HepG2 (cell line): ENCODE data around the gene MLLT10. TPM values are rescaled to one million over a fixed set of nuclear protein-coding genes. Genes with fewer than 3 reads are reported as not detected.

Experiments
- CEBPB ChIP-seq: IDR thresholded peaks from 2 replicates; pipeline ENCODE4 v1.6.1; 2011; ENCODE audit warnings: low read depth, low read length, improper control_type of control experiment, borderline replicate concordance
- CSRNP1 ChIP-seq: sonication (generic); formaldehyde crosslinking; IDR thresholded peaks from 2 replicates; pipeline ENCODE4 v1.8.1; 2023; ENCODE audit warnings: mild to moderate bottlenecking, missing genetic modification reagents
- FOSL1 ChIP-seq: sonication (generic); formaldehyde crosslinking; IDR thresholded peaks from 2 replicates; pipeline ENCODE4 v1.9.0; 2021; ENCODE audit warnings: missing genetic modification reagents, borderline replicate concordance
- FOXK1 ChIP-seq: sonication (generic); formaldehyde crosslinking; IDR thresholded peaks from 2 replicates; pipeline ENCODE4 v1.4.0; 2020; ENCODE audit warnings: low read depth, missing genetic modification reagents, borderline replicate concordance
- FOXK2 ChIP-seq: fragments of 450-650 bp; IDR thresholded peaks from 2 replicates; pipeline ENCODE4 v1.6.1; 2016
- KDM5A ChIP-seq: fragments of 200-600 bp; sonication (generic); IDR thresholded peaks from 2 replicates; pipeline ENCODE4 v1.7.0; 2018; ENCODE audit warnings: antibody characterized with exemption, mild to moderate bottlenecking, low read length, borderline replicate concordance
- KLF13 ChIP-seq: sonication (generic); formaldehyde crosslinking; IDR thresholded peaks from 2 replicates; pipeline ENCODE4 v1.4.0; 2020; ENCODE audit warnings: mild to moderate bottlenecking, missing genetic modification reagents
- PRPF4 ChIP-seq: fragments of 200-400 bp; formaldehyde crosslinking; IDR thresholded peaks from 2 replicates; pipeline ENCODE4 v1.6.1; 2016; ENCODE audit warnings: low read length, low read depth; ENCODE audit not compliant: poor library complexity, severe bottlenecking
- RBAK ChIP-seq: sonication (generic); formaldehyde crosslinking; IDR thresholded peaks from 2 replicates; pipeline ENCODE4 v1.5.1; 2020; ENCODE audit warnings: mild to moderate bottlenecking, missing genetic modification reagents
- RXRB ChIP-seq: IDR thresholded peaks from 2 replicates; pipeline ENCODE4 v1.6.1; 2016; ENCODE audit warnings: borderline replicate concordance, missing genetic modification reagents, missing compliant biosample characterization
- SMAD3 ChIP-seq: sonication (generic); formaldehyde crosslinking; IDR thresholded peaks from 2 replicates; pipeline ENCODE4 v1.4.0; 2020; ENCODE audit warnings: missing genetic modification reagents
- SMAD9 ChIP-seq: sonication (generic); formaldehyde crosslinking; IDR thresholded peaks from 2 replicates; pipeline ENCODE4 v1.5.1; 2020; ENCODE audit warnings: mild to moderate bottlenecking, missing genetic modification reagents
- SP140L ChIP-seq: sonication (generic); formaldehyde crosslinking; IDR thresholded peaks from 2 replicates; pipeline ENCODE4 v1.4.0; 2020; ENCODE audit warnings: missing genetic modification reagents, borderline replicate concordance
- TAF1 ChIP-seq: sonication (generic); formaldehyde crosslinking; IDR thresholded peaks from 2 replicates; pipeline ENCODE4 v1.4.0; 2020; ENCODE audit warnings: missing genetic modification reagents
- TBP ChIP-seq: sonication (generic); formaldehyde crosslinking; IDR thresholded peaks from 2 replicates; pipeline ENCODE4 v1.5.0; 2020; ENCODE audit warnings: missing genetic modification reagents
- U2AF2 ChIP-seq: fragments of 200-400 bp; formaldehyde crosslinking; IDR thresholded peaks from 2 replicates; pipeline ENCODE4 v1.6.1; 2017; ENCODE audit warnings: low read depth, mild to moderate bottlenecking, low read length
- ZNF143 ChIP-seq: sonication (generic); formaldehyde crosslinking; IDR thresholded peaks from 2 replicates; pipeline ENCODE4 v1.4.0; 2020; ENCODE audit warnings: missing genetic modification reagents
- ZNF326 ChIP-seq: sonication (generic); formaldehyde crosslinking; IDR thresholded peaks from 2 replicates; pipeline ENCODE4 v1.4.0; 2020; ENCODE audit warnings: missing genetic modification reagents, borderline replicate concordance
- ZNF335 ChIP-seq: sonication (generic); formaldehyde crosslinking; IDR thresholded peaks from 2 replicates; pipeline ENCODE4 v1.4.0; 2020; ENCODE audit warnings: missing genetic modification reagents
- ZNF567 ChIP-seq: sonication (generic); formaldehyde crosslinking; IDR thresholded peaks from 2 replicates; pipeline ENCODE4 v1.8.1; 2023; ENCODE audit warnings: mild to moderate bottlenecking, missing genetic modification reagents, borderline replicate concordance
- ZSCAN30 ChIP-seq: sonication (generic); formaldehyde crosslinking; IDR thresholded peaks from 2 replicates; pipeline ENCODE4 v1.5.0; 2020; ENCODE audit warnings: mild to moderate bottlenecking, missing genetic modification reagents
- ZSCAN5A ChIP-seq: sonication (generic); formaldehyde crosslinking; IDR thresholded peaks from 2 replicates; pipeline ENCODE4 v1.8.0; 2022; ENCODE audit warnings: mild to moderate bottlenecking, missing genetic modification reagents, borderline replicate concordance
- polyA plus RNA-seq, 8 experiments: library from polyadenylated mRNA; depleted of rRNA in 3 of 8; stranded (reverse) in 7 of 8; unstranded in 1 of 8; fragments of >200 nt; fragmentation: Illumina TruSeq in 4 of 8; extraction: Trizol in 4 of 8; gene quantifications; 2 replicates each; pipeline versions ENCODE4 v1.2.1 to v1.2.3, GENCODE V29; 2011 to 2016; ENCODE audit warnings: low read depth in 4 of 8, missing spikeins in 1 of 8, mixed read lengths in 1 of 8; ENCODE audit not compliant: insufficient read depth in 1 of 8
- total RNA-seq, 5 experiments: library from RNA; depleted of rRNA; stranded (reverse); fragments of >200 nt; fragmentation: Illumina TruSeq; extraction: Trizol; gene quantifications; 2 replicates each; pipeline ENCODE4 v1.2.3, GENCODE V29; 2016; ENCODE audit warnings: low read depth in 1 of 5
- TF ChIP-seq, protein P1 (sequence below): sonication (generic); formaldehyde crosslinking; IDR thresholded peaks from 2 replicates; pipeline ENCODE4 v1.4.0; 2020; ENCODE audit warnings: missing genetic modification reagents
- TF ChIP-seq, protein P2 (sequence below): sonication (generic); formaldehyde crosslinking; IDR thresholded peaks from 2 replicates; pipeline ENCODE4 v1.8.0; 2022; ENCODE audit warnings: low read depth, missing genetic modification reagents
- TF ChIP-seq, protein P3 (sequence below): sonication (generic); formaldehyde crosslinking; IDR thresholded peaks from 2 replicates; pipeline ENCODE4 v1.4.0; 2020; ENCODE audit warnings: missing genetic modification reagents

The MLLT10 gene
- total and polyA plus RNA-seq, 2 of the 13 experiments (the other 11 are each of a cell fraction or from before 2014, with no cell fraction given): 51.3 to 84.1 TPM

DNA sequence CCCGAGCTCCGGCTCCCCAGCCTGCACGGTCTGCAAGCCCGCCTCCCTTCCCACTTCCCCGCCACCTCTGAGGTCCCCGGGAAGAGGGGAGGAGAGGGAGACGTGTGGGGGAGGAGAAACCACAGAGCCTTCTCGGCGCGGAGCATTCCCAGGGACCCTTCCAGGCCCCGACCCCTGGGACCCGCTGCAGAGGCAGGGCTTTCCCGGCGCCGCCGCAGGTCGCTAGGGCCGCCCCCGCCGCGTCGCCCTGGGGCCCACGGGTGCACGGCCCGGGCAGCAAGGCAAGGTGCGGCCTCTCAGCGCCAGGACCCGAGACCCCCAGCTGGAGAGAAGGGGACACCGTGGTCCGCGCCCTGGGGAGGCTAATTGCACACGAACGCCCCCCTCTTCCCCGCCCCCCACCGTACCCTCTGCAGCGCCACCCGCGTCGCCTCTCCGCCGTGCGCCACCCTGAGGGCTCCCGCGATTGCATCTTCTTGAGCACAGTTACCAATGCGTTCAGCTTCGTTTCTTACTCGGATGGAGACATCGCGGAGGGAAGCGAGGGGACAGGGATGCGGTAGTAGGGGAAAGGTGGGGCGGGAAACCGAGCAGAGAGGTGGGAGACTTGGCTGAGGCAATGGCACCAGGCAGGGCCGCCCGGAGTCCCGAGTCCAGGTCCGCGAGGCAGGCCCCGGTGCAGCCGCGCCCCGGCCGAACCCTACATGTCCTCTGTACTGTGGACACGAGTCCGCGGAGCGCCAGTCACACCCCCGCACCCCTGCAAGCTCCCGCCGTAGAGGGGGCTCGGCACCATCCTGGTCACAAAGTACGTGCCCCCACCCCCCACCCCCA lies 37.5 kb upstream of the MLLT10 start (continued):
- TF ChIP-seq SMAD3 (CRISPR knock-in tag) (no peak), U2AF2 (no peak), CEBPB (no peak), RXRB (CRISPR knock-in tag) (no peak), ZNF143 (no peak), ZSCAN30 (CRISPR knock-in tag) (peak; percentile 50; the same call in 1 of the 2 replicates), FOXK1 (no peak), SP140L (CRISPR knock-in tag) (no peak), TAF1 (peak; percentile 74; the same call in 1 of the 2 replicates), ZNF567 (CRISPR knock-in tag) (peak; percentile 74; the same call in 1 of the 2 replicates), ZNF326 (CRISPR knock-in tag) (no peak), KLF13 (no peak), FOXK2 (no peak), ZSCAN5A (CRISPR knock-in tag) (no peak), CSRNP1 (CRISPR knock-in tag) (no peak; the same call in 1 of the 2 replicates), TBP (no peak), PRPF4 (no peak), SMAD9 (CRISPR knock-in tag) (0 out of 2 replicates have a peak, but pooled peaks have one; percentile 46), KDM5A (peak; percentile 53; the same call in 1 of the 2 replicates), RBAK (CRISPR knock-in tag) (no peak), ZNF335 (no peak), FOSL1 (CRISPR knock-in tag) (no peak)
- TF ChIP-seq, protein P1, sequence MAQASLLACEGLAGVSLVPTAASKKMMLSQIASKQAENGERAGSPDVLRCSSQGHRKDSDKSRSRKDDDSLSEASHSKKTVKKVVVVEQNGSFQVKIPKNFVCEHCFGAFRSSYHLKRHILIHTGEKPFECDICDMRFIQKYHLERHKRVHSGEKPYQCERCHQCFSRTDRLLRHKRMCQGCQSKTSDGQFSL (CRISPR knock-in tag): peak; percentile 44
- TF ChIP-seq, protein P2, sequence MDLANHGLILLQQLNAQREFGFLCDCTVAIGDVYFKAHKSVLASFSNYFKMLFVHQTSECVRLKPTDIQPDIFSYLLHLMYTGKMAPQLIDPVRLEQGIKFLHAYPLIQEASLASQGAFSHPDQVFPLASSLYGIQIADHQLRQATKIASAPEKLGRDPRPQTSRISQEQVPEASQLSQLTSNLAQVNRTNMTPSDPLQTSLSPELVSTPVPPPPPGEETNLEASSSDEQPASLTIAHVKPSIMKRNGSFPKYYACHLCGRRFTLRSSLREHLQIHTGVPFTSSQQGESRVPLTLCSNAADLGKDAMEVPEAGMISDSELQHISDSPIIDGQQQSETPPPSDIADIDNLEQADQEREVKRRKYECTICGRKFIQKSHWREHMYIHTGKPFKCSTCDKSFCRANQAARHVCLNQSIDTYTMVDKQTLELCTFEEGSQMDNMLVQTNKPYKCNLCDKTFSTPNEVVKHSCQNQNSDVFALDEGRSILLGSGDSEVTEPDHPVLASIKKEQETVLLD: no peak; the same call in none of the 2 replicates
- TF ChIP-seq, protein P3, sequence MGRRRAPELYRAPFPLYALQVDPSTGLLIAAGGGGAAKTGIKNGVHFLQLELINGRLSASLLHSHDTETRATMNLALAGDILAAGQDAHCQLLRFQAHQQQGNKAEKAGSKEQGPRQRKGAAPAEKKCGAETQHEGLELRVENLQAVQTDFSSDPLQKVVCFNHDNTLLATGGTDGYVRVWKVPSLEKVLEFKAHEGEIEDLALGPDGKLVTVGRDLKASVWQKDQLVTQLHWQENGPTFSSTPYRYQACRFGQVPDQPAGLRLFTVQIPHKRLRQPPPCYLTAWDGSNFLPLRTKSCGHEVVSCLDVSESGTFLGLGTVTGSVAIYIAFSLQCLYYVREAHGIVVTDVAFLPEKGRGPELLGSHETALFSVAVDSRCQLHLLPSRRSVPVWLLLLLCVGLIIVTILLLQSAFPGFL (CRISPR knock-in tag): no peak; the same call in 1 of the 2 replicates
